Inflammatory macrophage treated with lipopolysaccharide for 1 hour (primary cell): Measurements from ENCODE around the gene GMDS.

ENCODE experiments used
- DNase-seq, 2 donors: peaks; one replicate each; pipeline ENCODE4 v3.0.0-alpha.2; 2020 to 2022

The GMDS gene

DNA sequence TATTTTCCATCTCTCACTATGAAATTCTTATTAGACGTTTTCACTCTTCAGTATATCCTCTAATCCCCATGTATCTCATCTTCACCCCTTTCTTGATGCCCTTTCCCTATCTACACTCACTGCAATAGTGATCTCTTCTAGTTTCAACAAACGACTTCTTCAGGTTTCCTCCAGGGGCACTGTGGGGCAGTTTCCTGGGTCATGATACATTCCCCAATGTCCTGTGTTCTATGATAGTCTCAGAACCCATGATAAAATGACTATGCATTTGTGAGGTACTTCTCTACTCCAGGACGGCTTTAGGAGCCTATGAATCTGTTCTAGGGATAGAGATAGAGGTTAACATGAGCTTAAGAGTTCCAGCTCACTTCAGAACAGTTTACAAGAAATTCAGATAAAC is 452.4 kb downstream of the GMDS start:
- peak in 1 of 2 donors; percentile 24 for DNase-seq

DNA sequence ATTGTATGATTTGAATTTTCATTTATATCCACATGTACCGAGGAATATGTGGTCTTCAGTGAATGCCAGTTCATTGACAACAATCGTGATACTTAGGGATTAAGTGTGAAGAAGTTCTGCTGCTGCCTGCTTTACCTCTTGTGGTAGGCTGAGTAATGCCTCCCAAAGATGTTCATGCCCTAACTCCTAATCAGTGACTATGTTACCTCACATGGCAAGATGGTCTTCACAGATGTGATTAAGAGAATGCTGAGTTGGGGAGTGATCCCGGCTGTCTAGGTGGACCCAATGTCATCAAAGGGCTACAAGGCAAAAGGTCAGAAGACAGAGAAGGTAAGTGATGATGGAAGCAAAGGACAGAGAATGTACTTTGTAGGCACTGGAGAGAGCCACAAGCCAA is 454.7 kb downstream of the GMDS start:
- no peak for DNase-seq

DNA sequence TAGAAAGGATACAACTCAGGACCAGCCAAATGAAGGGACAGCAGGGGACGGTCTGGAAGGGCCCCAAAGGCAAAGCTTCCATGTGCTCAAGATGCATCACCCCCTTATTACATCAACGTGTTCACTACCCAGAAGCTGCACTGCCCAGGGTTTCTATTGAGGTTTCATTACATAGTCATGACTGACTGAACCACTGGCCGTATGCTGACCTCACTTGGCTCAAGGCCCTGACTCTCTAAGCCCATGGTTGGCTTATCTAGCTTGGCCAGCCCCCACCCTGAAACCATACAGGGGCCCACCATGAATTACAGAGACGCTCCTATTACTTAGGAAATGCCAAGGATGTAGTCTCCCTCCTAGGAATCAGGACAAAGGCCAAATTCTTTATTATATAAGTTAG is 456.3 kb downstream of the GMDS start:
- DNase-seq: no peak

DNA sequence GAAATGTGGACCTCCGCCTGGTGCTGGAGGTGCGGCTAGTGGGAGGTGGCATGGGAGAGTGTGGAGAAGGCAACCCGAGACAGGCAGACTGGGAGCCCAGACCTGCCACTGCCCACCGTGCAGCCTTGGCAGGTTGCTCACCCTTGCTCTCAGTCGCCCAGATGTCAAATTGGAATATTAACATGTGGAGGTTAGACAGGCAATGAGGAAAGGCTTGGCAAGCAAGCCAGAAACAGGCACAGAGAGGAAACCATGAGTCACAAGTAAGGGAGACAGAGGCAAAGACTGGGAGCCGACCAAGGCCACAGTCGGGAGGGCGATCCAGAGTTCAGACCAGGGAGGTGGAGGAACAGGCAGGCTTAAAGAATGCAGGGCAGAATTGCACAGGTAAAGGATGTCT is 457.5 kb downstream of the GMDS start:
- DNase-seq: no peak

DNA sequence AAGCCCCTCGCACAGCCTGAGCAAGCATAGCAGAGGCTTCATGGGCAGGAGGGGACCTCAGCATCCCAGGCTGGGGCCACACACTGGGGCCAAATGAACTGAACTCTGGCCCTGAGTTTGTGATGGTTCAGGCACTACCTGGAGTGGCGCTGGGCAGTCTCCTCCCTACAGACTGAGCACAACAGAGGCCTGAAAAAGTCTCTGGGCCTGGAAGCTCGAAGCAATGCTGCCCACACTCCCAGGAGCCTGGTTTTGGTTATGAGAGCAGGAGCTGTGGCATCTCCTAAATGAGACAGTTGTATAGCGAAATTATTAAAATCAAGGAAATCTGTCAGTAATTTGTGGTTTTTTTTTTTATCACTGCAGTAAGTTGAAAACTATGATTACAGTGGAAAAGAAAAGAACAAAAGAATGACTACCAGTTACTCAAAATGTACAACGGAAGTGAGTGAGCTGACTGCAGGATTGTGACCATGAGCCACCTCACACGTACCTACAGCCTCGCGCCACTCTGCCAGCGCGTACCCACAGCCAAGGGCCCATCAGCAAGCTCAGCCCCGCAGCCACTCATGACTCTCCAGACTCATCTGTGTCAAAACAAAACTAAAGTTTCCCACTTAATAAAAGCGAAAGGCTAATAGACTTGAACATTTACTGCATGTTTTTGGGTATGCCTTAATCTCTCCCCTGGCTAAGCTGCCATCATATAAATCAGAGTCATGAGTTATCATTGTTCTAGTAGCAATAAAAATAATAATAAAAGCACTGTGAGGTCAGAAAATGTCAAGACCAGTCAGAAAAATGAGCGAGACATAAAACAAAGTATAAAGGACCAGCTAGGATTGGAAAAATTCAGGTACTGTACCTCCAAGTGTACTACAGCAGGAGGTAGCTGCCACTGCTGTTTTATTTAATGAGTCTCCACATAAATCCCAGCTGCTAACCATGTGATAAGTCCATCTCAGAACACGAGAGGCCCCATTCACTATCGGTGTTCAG is 458.7 kb downstream of the GMDS start:
- no peak for DNase-seq

DNA sequence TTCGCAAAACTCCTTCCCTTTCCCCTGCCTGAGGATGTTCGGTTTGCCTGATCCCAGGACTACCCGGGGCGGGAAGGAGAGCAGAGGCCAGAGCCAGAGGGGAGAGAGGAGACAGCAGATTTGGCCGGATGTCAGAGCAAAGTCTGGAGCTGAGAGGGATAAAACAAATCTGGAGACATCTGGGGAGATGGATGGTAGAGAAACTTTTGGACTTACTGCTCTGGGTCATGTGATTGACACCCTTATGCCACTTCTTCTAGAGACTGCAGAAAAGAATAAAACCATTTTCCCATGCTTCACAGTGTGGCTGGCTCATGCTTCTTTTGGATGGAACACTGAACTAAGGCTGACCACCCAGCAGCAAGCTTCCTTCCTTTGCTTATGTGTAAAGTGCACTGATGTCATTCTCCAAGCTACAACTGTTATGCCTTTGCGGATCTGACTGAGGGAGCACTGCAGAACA is 461.0 kb downstream of the GMDS start:
- no peak for DNase-seq

DNA sequence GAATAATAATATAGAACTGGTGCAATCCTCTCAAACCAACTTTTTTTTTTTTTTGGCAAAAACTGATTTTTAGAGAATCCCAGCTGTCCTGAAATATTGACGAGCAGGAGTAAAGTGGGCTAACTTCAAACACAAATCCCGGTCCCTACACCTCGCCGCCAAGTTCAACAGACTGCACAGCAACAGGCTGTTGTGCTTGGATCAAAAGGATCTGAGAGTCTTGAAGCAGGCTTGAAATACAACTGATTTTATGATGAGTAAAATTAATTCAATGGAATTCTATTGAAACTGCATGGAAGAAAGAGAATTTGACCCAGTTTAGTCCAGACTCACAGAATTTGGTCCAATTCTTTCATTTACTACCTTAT is 463.6 kb downstream of the GMDS start:
- no peak for DNase-seq

DNA sequence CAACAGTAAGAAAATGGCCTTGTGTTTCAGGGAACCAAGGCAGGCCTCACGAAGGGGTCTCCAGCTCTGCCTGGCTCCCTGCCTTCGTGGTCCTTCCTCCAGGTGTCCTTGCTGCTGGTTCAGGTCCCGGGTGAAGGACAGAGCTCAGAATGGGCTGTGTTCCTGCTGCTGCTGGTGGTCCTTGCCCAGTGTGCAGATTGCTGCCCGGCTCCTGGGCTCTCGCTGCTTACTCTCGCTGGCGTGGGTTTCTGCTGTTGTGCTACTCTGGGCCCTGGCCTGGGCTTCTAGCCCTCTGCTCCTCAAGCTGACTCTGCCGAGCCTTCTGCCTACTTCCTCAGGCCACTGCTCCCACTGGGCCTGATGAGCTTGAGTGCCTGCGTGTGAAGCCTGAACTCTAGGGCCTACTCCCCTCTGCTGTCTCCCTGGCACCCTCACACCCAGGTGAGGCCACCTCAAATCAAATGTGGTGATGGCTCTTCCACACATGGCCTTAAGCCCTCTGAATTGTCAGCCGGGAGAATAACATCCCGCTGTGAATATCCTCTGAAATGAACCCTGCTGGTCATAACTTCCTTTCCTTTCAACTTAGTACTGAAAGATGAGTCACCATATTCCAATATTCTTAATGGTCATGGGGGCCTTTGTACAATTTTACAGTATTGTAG is 464.1 kb downstream of the GMDS start:
- DNase-seq: no peak

DNA sequence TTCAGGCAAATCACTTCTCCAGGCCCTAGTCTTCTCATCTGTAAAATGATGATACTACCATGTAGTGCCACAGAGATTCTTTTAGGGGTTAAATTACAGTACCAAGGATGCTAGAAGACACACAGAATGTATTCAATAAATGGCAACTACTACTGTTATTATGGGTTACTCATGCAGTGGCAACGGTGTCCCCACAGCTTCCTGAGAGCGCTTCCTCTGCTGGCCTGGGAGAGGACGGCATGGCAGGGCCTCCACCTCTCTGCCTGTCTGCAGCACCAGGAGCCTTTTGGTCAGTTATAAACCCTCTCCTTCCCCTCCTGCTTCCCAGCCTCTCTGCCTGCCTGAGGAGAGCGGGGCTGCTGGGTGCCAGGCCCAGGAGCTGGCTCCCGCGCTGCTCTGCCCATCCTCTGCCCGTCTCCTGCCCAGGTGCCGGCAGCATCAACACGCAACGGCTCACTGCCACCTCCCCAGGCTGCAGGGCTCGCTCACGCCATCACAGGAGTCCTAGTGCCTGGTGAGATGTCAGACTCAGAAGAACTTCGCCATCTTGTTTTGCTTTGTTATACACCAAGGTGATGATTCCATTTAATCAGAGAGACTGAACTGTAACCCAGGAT is 465.0 kb downstream of the GMDS start:
- DNase-seq: no peak

DNA sequence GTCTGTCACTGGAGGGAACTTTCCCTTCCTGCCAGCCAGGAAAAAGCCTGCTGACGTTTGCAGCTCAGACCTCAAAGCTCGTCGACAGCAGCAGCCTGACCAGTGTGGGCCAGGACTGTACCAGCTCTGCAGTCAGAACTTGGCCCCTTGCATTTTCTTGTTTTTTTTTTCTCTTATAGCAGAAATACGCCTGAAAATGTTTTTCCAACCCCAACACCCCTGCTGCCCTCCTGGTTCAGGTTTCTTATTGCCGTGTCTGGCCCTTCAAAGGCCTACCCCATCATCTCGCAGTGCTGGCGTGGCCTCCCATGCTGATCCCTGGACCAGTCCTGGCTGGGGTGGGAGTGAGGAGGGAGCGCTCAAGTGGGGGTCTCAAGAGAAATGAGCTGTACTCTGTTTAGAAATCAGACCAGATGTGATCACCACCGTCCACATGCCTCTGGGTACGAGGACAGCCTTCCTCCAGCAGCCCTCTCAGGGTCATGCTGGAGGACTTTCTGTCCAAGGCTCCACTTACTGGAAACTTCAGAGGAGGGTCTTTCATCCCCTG is 466.6 kb downstream of the GMDS start:
- DNase-seq: no peak

DNA sequence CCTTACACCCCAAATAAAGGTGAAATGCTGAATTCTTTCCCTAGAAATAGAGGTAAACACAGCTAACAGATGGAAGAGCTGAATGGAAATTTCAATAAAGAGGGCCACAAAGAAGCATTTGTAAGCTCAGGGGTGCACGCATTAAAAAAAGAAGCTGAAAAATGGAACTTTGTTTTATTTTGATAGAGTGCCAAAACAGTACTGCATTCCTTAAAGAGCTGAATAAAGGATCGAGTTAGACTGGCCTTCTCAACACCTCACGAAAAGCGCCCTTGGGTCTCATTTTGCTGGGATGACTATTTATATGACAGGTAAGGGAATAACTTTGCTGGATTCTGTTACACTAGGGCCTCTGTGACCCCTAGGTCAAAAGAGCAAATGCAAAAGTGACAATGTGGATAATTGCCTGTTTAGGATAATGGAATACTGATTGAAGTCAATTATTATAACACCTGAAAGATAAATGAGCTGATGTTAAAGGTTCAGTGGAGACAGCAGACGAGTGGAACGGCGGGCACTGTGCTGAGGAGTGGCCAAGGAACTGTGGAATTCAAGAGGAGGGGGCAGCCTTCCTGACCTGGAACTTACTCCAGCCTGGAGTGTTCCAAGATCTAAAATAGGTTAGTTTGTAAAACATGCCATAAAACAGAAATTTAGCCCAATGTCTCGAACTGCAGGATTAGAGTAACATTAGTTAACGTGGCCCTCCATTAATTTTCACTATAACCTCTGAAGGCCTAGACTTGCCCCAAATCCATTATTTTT is 467.3 kb downstream of the GMDS start:
- DNase-seq: no peak

DNA sequence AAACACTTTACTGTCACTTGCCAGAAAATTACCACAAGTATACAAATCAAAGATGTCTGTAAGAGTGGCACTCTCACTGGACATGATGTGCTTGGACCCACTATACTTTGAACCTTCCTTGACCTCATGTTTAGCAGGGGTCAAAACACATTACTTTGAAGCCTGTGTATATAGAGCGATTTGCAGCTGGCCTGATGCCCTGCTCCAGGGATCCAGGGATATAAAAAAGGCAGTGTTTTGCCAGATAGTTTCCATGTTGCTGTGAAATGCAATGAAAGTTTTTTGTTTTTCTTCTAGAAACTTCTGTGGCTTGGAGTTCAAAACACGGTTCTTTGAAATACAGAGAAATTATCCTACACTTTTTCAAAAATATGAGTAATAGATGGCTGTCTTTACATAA is 470.0 kb downstream of the GMDS start:
- DNase-seq: no peak

DNA sequence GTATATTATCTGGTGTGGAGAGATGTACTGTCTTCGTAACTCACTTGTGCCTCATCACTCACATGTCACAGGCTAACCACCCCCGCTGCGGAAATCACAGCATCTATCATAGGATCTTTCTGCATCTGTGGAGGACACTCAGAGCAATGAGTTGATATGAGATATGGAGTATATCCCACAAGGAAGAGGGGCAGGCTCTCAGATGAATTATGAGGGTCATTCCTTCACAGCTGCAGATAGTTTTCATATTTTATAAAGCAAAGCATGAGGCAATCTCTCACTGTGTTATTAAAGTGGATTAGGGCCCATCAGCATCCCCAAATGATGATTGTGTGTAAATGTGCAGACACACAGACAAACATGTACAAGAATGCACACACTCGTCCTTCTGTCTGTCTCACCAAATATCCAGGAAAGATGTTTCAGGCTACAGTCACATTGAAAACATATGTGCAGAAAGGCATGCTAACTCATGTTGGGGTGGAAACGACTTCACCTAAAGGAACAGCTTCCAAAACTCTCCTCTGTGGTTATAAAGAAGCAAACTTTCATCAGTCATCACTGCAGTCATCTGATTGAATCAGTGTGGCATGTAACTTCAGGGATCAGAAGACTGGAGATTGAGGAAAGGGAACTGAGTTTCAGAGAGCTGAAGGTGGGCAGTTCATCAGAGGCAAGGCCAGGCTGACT is 471.0 kb downstream of the GMDS start:
- DNase-seq: no peak

DNA sequence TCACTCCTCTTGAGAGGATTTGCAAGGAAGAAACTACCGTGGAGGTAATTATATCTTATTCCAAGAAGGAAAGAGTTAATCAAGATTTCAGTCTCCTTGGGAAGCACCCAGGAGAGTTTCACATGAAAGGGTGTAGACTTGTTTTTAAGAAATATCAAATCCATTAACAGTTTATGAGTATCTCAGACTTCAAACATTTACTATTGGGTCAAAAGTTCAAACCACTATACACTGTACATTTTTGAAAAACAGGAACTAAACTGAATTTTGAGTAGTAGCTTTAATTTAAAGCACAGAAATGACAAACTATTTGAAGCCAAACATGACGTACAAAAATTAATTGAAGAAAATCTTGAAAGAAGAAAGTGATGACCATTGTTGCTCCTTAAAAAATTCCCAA is 471.7 kb downstream of the GMDS start:
- no peak for DNase-seq

DNA sequence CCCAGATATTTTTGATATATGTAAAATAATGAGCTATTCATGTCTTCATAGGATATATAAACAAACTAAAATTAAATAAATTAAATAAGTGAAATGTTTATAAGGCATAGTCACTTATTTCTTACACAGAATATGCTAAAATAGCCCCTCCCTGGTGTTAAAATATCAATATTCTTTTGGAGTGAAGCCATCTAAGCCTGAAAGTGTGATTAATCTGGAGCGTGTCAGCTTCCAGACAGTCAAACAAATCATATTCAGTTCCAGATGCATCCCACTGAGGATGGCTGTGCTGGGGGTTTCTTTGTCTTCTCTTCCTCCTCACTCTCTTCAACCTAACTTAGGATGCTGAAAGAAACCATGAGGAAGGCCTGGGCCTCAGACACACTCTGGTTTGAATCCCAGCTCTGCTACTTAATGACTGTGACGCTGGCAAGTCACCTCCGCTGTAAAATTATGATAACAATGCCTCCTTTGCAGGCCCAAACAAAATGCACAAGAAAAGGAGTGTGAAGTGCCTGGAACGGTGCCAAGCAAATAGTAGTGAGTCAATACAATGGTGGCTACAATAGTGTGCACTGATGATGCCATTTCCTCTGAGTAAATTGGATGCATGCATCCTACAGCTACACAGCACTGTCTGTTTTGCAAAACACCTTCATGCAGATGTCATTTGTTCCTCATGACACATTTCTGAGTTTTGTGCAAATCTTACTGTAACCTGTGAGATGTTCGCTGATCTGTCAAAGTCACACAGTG is 474.3 kb downstream of the GMDS start:
- DNase-seq: no peak

DNA sequence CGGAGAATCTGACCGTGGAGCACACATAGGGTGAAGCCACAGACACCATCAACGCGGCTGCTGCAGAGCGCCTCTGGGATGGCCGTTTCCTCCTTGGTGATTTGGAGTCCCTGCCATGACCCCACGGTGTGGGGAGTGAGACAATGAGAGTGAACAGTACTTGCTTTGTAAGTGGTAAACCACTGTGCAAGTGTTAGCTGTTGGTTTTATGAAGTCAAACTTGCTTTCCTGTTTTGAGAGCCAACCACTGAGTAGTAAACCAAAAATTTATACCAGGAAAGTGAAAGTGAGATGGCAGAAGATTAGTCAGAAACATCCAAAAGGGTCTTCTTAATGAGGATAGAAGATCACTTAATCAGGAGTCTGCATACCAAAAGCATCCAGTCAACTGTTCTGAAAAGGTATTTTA is 475.0 kb downstream of the GMDS start:
- no peak for DNase-seq

DNA sequence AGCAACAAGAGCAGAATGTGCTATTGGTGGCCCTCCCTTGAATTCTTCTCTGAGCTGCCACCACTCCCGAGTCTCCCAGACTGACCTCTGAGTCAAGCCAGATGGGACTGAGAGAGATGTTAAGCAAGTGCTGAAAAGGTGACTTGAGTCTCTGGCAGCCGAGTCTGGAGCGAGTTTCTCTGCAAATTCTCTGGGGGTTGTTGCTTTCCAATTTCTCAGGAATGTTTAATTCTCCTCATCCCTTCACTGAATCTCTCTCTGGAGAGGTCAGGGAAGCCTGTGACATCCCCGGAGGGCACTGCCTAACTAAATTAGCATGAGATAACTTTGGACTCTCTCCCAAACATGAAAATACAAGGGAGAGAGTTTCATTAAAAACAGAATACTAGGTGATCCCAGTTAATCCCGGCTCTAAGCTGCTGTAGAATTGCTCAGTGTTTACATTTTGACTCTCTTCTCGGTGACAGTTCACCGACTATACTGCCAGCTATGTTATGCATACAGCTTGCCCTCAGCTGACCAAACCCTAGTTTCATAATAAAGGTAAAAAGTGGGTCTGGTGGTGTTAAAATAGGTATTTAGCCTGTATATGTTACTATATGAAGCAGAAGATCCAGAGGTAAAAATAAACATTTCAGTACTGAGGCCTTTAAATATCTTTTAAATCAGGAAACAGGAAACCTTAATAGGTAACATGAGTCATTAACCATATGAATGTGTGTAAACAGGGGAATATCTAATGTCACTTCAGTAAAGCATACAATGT is 477.7 kb downstream of the GMDS start:
- DNase-seq: no peak

DNA sequence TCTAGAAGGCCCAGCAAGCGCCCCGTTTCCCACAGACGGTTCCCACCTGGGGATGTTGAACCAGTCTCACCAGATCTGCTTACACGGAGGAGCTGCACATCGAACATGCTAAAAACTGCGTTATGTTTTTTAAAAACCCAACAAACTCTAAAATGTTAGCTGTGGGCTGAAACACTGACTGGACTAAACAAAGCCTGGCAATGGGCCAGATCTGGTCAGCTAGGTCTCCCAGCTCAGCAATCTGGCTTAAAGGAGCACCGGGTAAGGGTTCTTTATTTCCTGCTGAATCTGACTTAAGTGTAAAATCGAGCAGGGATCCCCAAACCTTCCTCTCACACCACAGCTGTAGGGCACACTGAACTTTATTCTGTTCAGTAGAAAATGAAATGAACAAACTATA is 478.8 kb downstream of the GMDS start:
- no peak for DNase-seq

DNA sequence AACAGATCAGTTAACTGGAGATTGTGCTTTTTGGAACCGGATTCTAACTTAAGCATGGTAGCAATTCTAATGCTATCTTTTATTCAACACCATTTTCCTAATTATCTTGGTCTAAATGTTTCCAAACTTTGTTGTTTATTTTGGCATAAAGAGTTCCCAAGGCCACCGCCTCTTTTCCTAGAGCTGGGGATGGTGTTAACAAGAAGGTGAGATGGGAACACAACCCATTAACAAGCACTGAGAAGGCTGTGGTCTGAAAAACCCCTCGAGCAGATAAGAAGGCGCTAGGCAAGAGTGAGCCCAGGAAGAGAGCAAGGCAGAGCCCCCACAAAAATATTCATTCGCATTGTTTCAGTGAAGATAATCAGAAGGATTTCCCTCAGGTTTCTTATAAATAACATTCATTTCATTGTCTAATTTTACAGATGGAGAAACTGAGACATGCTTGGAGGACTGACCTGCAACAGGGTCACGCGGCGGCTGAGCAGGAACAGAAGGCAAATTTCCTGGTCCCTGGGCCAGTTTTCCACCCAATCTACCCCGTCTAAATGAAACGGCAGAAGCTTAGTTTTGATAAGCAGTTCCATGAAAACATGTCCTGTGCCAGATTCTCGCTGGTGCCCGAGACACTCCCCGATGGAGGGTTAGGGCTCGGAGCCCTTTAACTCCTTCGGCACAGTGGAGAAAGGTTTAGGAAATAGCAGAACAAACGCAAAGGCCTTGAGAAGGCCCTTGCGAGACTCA is 480.1 kb downstream of the GMDS start:
- no peak for DNase-seq
